GM18526 (cell line): ENCODE results near the gene COL7A1.

Experiments
- POLR2A ChIP-seq: IDR thresholded peaks from 3 replicates; pipeline ENCODE4 v1.6.1; 2011; ENCODE audit not compliant: insufficient read length; ENCODE audit errors: extremely low read depth

Gene COL7A1

DNA sequence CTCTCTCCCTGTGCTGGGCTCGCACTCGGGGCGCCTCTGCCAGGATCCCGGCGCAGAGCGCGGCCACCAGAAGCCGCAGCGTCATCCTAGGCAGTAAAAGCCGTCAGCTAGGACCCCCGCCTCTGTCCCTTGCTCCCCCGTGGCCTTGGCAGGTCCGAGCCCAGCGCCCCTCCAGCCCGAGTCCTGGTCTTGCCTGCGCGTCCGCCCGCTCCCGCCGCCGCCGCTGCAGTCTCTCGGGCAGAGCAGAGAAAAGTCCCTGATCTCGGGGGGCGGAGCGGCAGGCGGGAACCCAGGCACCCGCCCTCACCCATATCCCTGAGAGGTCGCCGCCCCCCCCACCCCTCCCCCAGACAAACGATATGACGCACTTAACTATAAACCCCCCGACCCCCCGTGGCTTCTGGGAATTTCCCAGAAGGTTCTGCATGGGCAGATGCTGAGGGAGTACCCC lies at the start of gene COL7A1:
Gene COL7A1 (minus strand): TSS at position 255 of the 451 bp plus-strand sequence. CDS start 170 bp downstream, at position 85.
- TF ChIP-seq POLR2A: no peak

- no peak for TF ChIP-seq POLR2A
These were observed 47.5 kb upstream of the COL7A1 start for GRCh38 chr3:48642605-48643004.

DNA sequence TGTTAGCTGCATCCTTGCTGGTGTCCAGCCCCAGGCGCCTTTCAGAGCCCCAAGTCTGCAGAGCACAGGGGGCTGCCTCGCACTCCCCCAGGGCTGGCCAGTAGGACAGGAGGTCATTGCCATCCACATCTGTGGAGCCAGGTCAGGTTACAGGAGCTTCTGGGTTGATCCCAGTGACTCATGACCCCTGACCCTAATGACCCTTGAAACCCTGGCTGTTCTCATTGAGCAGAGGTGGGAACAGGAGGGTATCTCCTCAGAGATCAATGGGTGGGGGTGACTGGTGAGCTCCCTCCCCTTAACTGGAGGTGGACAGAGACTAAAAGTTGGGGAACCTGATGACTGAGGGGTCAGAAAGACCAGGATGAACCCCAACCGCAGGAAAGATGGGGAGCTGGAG lies 46.3 kb upstream of the COL7A1 start:
- no peak for TF ChIP-seq POLR2A

DNA sequence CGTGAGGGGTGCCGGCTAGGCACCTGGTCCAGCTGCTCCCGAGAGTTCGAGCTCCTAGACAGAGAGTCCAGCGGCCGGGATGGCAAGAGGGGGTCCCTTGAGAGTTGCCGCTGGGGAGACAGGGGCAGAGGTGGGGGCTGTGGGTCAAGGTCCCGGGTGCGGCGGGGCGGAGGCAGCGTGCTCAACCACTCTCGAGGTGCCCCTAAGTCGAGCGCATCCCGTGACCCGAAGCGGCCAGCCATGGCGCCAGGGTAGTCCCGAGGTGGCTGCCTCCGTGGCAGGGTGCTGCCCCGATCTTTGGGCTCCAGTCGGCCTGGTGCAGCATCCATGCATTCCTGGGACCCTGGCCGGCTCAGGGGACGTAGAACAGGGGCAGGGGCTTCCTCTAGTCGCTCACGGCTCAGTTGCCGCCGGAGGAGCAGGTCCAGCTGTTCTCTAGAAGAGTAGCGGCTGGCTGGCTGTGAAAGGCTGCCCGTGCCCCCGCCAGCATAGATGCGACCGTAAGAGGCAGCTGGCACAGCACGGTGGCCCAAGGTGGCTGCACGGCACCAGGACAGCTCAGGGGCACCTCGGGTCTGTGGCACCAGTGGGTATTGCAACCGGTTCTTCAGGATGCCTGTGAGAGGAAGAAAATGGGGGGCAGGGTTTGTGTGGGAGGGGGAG lies 44.9 kb upstream of the COL7A1 start:
- no peak for TF ChIP-seq POLR2A

DNA sequence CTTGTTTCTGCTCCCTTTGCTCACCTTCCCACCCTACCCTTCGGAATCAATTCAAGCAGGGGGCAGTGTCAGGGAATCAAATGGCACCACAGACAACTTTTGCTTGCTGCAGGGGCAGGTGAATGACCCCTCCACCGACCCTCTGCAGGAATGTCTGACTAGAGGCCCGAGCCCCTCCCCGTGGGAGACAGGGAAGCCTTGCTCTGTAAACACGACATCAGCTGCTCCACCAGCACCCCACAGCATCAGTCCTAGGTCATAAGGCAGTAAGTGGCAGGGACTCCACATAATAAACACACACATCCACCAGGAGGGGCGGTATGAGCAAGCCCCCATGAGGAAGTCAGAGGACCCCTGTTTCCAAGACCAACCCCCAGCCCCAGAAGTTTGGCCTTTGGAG lies 42.2 kb upstream of the COL7A1 start:
- no peak for TF ChIP-seq POLR2A

- TF ChIP-seq POLR2A: no peak
These were observed 41.1 kb upstream of the COL7A1 start for GRCh38 chr3:48636149-48636655.

DNA sequence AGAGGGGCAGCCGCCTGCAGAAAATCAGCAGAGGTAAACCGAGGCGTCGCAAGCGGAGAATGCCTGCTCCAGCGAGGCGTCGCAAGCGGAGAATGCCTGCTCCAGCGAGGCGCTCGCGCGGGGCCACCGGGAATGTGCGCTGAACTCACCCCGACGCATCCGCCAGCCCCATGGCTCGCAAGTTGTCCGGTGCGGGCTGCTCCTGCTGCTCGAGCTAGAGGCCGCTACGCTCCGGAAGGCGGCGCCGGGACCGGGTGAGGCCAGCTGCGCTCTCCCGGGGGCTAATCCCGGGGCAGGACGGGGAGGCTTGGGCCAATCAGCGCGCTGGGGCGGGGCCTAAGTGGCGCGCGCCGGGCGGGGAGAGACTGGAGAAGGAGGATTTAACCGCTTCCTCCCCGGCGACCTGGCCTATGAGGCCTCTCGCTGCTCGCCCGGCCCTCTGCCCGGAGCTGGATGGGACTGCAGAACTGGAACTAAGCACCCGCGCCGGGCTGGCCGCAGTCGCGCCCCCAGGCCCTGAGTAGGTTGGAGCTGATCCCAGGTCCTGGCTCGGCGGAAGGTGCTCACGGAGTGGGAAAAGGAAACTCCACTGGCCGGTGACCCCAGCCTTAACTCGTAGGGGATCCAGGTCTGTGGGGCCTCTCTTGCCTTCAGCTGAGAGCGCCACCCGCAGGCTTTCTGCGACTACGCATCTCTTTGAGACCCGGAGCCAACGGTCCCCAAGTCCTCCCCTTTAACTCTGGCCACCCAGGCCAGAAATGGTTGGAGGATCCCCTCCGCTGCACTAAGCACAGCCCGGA lies 40.3 kb upstream of the COL7A1 start, which contains the start of gene SLC26A6:
Gene SLC26A6 (minus strand): TSS at position 240 of the 800 bp plus-strand sequence. CDS start 68 bp downstream, at position 172.
- TF ChIP-seq POLR2A: peak; percentile 59

GRCh38 chr3:48634661-48635221 lies 39.6 kb upstream of the COL7A1 start:
- TF ChIP-seq POLR2A: no peak

DNA sequence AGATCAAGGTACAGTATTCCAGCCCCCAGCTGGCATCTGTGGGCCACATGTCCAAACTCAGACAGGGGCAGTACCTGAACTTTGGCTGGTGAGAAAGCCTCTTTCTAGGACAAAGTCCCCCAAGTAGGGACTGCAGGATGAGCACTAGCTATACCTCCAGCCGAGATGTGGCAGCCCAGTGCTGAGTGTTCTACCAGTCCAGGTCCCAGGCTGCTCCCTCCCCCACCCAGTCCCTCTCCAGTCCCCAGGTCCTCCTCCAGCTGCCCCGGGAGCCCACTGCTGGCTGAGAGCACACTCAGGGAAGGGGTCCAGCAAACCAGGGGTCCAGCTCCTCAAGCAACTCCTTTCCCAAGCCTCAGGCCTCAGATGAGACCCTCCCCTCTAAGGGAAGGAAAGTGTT lies 38.6 kb upstream of the COL7A1 start:
- no peak for TF ChIP-seq POLR2A

GRCh38 chr3:48633256-48633655 lies 38.1 kb upstream of the COL7A1 start:
- TF ChIP-seq POLR2A: no peak

- TF ChIP-seq POLR2A: no peak
These were observed 36.7 kb upstream of the COL7A1 start for GRCh38 chr3:48631516-48632448.

DNA sequence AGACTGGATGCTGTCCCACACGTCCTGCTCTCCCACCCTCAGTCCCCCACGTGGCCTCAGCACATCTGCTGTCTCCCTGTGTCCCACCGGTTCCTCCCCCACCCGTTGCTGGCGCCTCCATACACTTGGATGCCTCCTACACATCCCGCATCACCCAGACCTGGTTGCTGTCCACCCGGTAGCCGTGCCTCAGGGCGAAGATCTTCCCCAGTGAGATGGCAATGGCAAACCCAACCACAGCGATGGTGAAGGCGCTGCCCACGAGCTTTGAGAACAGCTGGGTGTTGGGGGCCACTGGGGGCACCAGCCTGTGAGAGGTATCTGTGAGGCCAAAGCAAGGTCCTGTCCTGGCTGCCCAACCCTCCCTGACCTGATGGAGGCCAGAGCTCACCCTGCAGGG lies 35.7 kb upstream of the COL7A1 start:
- no peak for TF ChIP-seq POLR2A

GRCh38 chr3:48630407-48630806 lies 35.3 kb upstream of the COL7A1 start:
- TF ChIP-seq POLR2A: no peak

DNA sequence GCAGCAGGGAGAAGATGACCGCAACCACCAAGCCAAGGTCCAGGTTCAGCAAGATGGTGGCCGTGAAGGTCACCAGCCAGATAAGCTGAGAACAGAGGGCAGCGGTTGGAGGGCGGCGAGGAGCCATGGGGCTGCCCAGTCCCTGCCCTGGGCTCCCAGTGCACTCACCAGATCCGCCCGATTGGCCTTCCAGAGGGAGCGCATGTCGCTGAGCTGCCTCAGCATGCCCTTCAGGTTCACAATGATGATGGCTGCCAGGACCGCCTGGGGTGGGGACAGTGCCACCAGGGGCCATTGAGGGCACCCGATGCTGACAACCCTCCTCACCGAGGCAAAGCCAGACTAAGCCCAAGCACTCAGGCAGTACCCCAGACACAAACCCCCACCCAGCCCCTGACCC lies 34.8 kb upstream of the COL7A1 start:
- TF ChIP-seq POLR2A: no peak
